Caki2 (cell line): ENCODE measurements around the gene AOC1. TPM values are rescaled to one million over a fixed set of nuclear protein-coding genes. Genes with fewer than 3 reads are reported as not detected.

Experiments used
- DNase-seq: peaks from one replicate; pipeline ENCODE4 v3.0.0-alpha.2; 2015; ENCODE audit warnings: low read depth
- in situ Hi-C: cut with HindIII; loops from 2 replicates; pipeline ENCODE4 v1.10.0; 2016; ENCODE audit warnings: low sequenced_read_pairs, low pct_unique_long_range_greater_than_20kb, mixed read lengths
- total RNA-seq: library from RNA; depleted of rRNA; stranded (reverse); fragments of >200 nt; shearing (Covaris generic); gene quantifications from 2 replicates; pipeline ENCODE4 v1.2.3, GENCODE V29; 2014; ENCODE audit warnings: low replicate concordance

AOC1 gene
- total RNA-seq, 1 experiment from 2014 or later = not detected

DNA sequence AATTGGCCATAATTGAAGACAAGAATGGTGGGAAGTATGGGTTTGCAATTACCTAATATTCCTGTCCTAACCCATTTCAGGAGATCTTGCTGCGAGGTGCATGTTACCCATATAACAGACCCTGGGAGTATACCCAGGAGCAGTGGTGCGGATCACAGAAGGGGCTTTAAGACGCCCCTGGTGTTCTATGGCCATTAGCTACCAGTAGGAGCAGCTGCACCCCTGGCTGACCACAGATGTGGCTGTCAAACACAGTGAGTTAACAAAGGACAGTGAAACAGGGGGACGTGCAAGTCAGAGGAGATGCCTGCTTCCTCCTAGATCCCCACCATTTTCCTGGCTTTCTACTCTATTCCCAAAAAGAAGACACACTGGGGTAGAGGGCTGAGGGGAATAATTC, 25.2 kb downstream of the AOC1 start:
- DNase-seq = no peak
- in situ Hi-C loops = no loop called here

DNA sequence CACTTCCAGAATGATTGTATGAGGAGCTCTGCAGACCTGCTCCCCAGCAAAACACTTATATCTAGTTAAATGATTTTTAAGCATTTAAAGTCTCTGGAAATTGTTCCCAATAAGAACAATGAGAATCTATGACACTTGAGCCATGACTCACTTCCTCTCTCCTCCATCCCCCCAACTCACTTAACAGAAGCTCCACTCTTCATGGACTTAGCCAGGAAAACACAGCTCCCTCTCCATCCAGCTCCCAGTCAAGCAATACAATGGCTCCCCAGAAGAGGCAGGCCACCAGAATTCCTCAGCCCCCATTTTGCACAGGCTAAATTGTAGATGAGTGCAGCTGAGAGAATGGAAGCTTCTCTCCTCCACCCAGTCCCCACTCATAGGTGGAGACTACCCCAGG, 27.0 kb downstream of the AOC1 start:
- in situ Hi-C loops = no loop called here
- DNase-seq = no peak

DNA sequence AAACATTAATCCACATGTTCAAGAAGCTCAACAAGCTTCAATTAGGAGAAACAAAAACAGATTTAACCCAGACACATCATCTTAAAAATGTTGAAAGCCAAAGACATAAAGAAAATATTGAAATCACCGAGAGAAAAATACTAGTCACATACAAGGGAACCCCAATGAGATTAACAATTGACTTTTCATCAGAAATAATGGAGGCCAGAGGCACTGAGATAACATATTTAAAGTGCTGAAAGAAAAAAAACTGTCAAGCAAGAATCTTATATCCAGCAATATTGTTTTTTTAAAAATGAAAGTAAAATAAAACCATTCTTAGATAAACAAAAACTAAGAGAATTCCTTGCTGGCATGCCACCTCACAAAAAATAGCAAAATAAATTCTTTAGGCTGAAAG, 28.9 kb downstream of the AOC1 start:
- in situ Hi-C loops = no loop called here
- no peak for DNase-seq

DNA sequence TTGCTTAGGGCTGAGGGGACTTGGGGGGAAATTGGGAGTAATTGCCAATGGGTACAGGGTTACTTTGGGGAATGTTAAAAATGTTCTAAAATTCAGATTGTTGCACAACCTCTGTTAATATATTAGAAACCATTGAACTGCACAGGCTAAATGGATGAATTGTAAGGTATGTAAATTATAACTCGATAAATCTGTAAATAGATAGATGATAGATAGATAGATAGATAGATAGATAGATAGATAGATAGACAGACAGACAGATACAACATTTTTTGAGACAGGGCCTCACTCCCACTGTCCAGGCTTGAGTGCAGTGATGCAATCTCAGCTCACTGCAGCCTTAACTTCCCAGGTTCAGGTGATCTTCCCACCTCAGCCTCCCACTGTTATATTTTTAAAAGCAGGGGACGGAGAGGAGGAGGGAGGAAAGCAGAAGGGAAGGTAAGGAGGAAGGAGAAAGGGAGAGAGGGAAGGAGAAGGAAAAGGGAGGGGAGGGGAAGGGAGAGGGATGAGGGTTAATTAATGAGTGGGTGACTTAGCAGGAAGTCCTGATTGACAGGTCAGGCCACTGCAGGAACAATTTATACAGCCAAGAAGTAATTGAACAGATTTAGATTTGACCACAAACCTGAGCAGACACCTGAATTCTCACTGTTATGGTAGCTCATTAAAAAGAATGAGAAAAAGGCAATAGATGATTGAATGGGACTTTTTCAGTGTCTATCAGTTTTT, 38.7 kb downstream of the AOC1 start:
- in situ Hi-C loops = no loop called here

DNA sequence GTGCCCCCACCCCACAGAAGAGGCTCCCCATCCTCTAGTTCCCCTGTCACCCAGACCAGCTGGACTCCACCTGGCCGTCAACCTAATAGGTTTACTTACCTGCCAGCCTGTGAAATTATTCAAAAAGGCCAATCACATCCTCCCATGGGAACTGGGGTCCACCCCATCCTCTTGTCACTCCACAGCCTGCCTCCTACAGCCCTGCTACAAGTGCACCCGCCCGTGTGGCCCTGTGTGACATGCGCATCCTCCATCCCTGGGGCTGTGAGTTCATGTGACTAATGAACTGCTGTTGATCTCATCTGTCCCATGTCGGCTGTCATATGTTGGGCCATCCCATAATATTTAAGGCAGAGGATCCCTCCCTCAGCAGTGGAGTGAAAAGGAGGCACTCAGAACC, 39.4 kb downstream of the AOC1 start:
- in situ Hi-C loops = no loop called here

More for the DNA sequence above, 38.7 kb downstream of the AOC1 start:
- DNase-seq = no peak

DNA sequence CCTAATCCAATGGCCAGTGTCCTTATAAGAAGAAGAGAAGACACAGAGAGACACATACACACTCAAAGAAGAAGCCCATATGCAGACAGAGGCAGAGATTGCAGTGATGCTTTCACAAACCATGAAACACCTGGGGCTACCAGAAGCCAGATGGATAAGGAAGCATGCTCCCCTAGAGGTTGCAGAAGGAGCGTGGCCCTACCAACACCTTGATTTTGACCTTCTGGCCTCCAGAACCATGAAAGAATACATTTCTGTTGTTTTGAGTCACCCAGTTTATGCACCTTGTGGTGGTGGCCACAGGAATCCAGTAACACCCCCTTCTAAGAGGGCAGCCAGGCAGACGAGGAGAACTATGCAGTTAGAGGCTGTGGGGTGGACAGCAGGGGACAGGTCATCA, 43.5 kb downstream of the AOC1 start:
- in situ Hi-C loops = no loop called here
- DNase-seq = no peak

More for the DNA sequence above, 39.4 kb downstream of the AOC1 start:
- DNase-seq = no peak

DNA sequence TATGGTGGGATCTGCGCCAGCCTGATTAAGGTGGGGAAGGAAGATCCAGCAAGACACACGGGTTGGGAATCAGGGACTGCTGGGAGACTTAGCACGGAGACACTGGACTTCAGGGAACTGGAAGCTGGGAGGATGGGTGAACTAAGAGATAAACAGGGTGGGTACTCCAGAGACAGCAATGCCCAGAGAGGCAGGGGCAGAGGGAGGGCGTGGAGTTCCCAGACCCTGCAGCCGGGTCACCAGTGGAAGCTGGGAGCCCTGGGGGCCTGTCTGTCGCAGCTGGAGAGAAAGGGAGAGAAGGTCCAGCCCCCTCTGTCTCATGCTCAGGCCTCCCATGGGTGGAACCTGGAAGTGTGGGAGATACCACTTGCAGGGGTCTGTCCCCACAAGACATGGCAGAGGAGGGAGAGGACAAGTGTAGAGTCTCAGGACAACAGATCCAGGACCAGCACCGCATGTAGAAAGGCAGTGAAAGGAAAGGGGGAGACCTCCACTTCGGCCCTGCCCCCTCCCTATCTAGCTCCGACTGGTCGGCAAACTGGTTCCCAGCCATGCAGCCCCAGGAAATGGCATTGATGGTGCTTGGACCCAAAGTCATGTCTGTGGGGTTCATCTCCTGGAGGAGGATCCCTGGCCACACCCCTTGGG, 44.4 kb downstream of the AOC1 start:
- in situ Hi-C loops = no loop called here

DNA sequence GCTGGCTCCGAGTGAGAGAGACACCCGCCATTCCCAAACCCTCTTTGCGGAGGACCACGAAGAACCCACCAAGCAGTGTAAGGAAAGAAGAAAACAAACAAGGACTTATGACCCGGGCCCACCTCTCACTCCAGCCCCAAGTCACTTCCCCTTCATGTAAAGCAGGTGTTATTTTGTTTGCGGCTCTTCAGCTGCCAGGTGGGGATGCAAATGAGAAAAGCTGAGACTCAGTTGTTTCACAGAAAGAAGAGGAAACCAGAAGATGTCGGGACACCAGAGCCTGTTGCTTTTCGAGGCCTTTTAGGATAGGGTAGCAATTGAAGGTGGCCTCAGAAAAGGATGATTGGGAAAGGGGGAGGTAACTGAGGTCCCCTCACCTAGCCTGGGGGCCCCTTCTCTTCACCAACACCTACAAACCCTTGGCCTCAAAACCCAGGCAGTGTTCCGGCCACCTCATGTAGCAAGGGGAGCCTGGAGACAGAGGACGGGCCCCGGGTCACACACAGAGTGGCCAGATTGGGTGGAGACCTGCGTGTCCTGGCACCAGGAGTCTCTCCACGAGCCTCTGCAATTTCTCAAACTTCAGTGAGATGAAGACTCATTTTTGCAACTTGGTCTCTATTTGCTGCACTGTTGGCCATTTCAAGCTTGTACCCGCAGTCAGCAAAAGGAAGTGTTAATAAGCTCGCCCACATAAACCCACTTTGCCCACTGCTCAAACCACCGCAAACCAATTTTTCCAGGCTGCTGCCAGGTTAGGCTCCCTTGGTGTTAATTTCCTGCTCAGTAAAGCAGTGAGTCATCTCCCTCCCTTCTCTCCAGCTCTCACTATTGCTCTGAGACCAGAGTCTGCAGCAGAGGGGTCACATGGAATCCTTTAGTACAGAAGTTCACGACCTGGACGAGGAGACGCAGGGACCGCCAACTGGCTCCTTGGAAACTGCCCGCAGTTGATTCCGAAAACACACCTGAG, 45.5 kb downstream of the AOC1 start:
- in situ Hi-C loops = no loop called here
- no peak for DNase-seq

More for the DNA sequence above, 44.4 kb downstream of the AOC1 start:
- no peak for DNase-seq

DNA sequence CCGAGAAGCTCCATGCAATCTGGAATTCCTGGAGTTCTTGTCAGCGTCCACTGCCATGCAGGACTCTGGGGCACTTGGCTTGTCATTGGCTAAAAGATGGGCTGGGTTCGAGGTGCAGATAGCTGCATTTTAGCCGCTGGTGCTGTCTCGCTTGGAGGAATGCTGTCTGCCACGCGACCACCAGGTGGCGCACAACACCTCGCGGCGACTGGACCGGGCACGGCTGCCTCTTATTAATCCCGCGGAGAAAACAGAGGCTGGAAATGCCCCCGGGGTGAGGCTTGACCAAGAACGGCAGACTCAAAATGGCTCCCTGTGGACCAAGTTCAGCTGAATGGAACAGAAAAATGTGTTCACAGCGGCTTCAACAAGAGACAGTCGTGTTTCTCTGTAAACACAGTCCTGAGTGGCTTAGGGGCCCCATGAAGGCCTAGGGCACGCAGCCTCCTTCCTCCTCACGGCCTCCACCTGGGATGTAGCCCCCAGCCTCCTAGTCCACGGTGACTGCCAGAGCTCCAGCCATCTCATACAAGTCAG, 46.2 kb downstream of the AOC1 start:
- in situ Hi-C loops = no loop called here
- peak; percentile 53 for DNase-seq

DNA sequence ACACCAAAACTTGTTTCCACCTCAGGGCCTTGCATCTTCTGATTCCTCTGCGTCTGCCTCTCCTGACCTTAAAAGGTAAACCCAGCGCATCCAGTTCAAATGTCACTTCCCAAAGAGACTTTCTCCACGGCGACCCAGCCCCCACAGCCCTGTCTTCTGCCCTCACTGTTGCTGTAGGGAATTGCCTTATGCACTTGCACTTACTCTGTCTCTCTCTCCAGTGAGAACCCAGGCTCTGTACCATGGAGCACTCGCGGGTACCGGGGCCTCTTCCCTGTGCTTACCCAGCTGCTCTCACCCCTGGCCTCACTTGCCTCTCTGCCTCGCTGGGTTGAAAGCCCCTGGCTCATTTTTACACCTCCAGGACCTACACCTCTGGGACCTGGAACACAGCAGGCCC, 48.4 kb downstream of the AOC1 start:
- no peak for DNase-seq
- in situ Hi-C loops = no loop called here

DNA sequence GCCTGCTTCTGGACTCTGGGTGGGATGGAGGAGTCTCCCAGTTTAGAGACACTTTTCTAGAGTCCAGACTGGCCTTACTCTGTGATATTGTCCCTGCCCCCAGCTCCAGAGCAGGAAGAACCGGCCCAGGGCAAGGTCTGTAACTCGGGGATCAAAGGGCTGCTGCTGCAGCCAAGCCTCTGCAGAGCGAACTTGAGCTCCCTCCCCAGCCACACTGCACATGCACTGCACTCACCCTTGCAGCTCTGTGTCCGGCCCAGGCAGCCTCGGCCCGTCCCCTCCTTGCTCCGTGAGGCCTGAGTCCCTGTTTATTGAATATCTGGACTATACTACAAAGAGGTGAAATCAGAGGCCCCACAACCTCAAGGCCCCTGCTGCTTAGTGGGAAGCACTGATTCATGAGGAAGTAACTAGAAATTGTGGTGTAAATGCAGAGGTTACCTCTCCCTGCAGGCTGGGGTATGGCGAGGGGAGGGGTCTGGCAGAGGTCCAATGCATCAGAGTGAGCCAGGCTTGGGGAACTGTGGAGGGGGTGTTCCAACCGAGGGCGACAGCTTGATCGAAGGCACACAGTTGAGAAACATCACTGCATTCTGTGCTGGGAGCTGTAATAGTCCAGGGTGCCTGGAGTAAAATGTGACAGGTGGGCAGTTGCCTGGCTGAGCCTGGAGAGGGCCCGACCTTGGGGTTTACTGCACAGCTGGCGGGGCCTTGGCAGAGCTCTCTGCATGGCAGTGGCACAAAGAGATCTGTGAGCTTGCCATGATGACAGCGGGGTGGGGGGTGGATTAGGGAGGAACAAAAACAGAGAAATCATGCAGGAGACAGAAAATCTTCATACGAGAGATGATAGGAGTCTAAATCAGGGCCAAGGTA, 49.1 kb downstream of the AOC1 start:
- no peak for DNase-seq
- in situ Hi-C loops = no loop called here

DNA sequence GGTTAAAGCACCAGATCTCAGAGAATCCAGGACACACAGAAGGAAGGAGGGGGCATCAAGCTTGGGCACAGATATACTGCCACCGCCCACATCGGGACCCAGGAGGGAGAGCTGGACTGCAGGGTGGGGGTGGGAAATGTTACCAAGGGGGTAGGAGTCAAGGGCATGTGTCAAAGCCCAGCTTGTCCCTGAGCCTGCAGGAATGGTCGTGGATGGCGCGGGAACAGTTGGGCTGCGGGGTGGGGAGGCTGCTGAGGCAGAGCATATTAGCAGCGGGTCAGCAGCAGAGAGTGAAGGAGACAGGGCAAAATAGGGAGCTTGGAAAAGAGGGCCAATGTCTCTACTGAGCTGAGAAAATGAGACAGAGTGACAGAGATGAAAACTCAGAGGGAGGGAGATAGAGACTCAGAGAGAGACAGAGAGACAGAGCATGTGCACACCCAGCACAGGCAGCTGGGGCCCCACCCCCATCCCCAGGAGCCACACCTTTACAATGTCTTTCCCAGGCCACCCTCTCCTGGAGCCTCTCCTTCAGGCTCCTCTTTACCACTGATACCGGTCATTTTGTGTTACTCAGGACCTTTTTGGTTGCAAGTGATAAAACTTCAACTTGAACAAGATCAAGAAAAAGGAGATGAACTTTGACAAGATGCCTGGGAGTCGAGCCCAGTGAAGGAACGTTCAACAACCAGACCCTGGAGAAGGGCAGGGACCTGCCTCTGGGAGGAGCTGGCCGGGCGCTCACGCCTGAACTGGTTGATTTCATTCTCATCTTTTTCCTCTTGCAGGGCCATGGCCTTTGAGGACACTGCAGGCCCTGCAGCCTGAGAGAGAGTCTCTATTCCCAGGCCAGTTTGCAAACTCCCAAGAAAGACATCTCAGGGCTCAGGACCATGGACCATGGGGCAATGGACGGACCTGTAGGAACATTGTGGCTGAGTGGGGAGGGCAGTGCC, 50.0 kb downstream of the AOC1 start:
- in situ Hi-C loops = no loop called here
- DNase-seq = no peak

DNA sequence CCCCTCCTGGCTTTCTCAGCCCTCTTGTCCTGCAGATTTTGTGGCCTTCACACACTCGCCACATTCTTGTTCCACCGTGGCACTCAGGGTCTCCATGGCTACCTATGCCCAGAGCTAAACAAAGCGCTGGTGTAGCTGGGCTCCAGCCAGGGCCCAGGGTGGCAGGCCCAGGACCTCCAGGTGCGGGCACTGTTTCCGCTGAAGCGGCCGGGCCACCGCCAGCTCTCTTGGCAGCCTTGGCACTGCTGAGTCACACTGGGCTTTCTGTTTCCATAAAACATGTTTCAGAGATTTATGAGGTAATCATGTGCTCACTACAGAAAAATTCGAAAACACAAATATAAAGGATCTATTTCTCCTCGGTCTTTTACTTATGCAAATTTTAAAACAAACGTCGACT, 51.3 kb downstream of the AOC1 start:
- in situ Hi-C loops = no loop called here
- DNase-seq = peak; percentile 45

DNA sequence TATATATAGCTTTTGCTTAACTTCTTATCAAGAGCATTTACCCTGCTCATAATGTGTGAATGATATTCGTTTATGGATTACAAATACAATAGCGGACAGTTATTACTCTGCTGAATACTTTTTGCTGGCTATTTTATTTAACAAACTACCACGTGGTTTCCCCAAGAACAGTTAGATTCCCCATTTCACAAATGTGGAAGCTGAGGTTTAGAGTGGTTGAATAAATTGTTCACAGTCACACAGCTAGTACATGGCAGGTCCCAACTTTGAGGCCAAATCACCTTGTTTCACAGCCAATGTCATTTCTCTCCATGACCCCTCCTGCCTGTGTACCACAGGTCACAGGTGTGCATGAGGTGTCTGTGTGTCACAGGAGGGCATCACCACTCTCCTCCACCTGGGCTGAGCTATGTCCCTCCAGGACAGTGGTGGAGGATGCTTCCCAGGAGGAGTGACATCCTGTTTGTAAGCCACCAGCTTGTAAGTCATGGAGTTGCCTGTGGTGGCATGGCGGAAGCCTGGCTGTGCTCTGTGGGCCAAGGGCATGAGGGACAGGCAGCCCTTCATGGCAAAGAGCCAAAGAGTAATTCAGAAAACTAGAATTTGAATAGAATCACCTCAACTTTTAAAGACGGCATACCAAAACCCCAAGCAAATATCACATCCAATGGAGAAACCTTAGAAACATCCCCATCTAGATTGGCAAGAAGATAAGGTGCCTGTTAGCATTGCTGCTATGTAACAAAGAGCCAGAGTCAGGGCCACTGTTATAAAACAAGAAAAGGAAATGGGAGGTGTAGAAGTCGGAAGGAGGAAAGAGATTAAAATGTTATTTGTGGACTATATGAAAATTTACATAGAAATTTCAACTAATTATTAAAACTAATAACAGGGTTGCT, 51.9 kb downstream of the AOC1 start:
- DNase-seq = no peak
- in situ Hi-C loops = no loop called here

DNA sequence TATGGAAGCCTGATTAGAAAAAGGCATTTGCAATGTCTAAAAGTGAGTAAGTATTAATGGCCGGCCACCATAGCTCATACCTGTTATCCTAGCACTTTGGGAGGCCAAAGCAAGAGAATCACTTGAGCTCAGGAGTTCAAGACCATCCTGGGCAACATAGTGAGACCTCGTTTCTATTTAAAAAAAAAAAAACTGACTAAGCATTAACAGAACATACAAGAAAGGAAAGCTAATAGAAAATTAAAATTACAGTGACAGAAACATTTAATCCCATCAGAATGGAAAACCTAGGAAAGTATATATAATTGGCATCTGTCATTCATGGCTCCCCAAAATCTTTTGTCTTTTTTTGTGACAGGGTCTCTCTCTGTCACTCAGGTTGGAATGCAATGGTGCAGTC, 55.9 kb downstream of the AOC1 start:
- no peak for DNase-seq
- in situ Hi-C loops = no loop called here
